22Rv1 (cell line): ENCODE data around the gene FBLN5.

Experiments
- H3K27ac ChIP-seq: fragments of 450-650 bp; 2 replicates; pipeline ENCODE4 v1.5.1; 2017
- ZFX ChIP-seq: fragments of 450-650 bp; IDR thresholded peaks from 2 replicates; pipeline ENCODE4 v1.6.1; 2017; ENCODE audit warnings: antibody characterized with exemption, borderline replicate concordance
- TF ChIP-seq, protein P1 (sequence below): fragments of 450-650 bp; IDR thresholded peaks from 2 replicates; pipeline ENCODE4 v1.5.1; 2017; ENCODE audit warnings: mild to moderate bottlenecking

FBLN5 gene

DNA sequence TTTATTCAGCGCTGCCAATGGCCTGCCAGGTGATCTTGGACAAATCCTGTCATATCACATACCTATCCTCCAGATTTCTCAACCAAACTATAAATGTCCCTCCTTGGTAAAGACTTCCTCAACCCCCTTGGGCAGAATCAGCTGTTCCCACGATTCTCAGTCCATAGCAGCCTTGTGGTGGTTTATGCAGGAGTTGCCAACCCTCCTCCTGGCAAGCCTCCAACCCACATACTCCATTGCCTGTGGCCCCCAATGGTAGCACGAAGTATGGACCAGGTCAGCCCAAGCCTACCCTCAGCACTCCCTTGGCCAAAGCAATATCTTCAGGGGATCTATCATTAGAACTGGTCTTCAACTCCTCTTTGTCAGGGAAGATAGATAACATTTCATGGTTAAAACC, 27.0 kb downstream of the FBLN5 start:
- TF ChIP-seq, protein P1, sequence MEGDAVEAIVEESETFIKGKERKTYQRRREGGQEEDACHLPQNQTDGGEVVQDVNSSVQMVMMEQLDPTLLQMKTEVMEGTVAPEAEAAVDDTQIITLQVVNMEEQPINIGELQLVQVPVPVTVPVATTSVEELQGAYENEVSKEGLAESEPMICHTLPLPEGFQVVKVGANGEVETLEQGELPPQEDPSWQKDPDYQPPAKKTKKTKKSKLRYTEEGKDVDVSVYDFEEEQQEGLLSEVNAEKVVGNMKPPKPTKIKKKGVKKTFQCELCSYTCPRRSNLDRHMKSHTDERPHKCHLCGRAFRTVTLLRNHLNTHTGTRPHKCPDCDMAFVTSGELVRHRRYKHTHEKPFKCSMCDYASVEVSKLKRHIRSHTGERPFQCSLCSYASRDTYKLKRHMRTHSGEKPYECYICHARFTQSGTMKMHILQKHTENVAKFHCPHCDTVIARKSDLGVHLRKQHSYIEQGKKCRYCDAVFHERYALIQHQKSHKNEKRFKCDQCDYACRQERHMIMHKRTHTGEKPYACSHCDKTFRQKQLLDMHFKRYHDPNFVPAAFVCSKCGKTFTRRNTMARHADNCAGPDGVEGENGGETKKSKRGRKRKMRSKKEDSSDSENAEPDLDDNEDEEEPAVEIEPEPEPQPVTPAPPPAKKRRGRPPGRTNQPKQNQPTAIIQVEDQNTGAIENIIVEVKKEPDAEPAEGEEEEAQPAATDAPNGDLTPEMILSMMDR: no peak
- no peak for TF ChIP-seq ZFX

DNA sequence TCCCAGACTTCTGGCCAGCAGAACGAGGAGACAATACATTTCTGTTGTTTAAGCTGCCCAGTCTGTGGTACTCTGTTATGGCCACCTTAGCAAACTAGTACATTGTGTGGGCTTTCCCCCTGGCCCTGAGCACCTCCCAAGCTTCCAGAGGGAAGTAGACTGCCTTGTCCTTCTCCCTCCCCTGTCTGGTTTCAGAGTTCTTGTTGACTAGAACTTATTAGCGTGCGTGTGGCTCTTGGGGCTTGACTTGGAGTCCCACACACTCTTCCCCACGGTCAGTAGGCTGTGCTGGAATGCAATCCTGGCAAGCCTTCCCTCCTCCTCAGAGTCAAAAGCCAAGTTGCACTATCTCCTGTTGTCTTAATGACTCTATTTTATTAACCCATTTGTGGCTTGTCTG, 27.7 kb downstream of the FBLN5 start:
- H3K27ac ChIP-seq: no peak overlapping the region
- TF ChIP-seq, protein P1: no peak
- no peak for TF ChIP-seq ZFX

More for the DNA sequence above, 27.0 kb downstream of the FBLN5 start:
- H3K27ac ChIP-seq: no peak overlapping the region

DNA sequence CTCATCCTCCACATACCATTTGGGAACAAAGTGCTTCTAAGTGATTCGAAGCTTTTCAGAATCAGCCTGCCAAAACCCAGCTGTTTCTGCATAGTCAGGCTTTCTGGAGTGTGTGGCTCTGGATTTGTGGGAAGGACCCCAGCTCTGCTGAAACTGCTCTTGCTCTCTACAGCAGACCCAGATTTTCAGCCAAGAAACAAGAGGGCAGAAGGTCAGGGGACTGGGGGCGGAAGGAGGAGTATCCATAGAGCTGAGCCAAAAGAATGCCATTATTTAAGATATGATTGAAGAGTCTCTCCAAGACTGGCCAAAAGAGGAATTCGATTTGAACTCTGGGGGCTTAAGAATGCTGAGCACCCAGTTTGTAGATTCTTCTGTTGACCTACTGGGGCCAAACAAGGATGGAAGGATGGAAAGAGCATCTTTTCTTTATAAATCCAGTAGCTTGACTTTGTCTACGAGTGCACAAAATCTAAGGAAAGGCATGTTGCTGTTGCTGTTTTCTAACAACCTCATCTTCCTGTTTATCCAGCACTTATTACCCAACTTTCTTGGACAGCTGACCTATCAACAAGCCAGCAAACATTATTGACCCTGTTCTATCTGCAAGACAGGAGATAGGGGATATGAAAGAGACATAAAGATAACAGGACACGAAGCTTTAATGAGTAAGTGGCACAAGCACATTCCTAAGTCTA, 29.2 kb downstream of the FBLN5 start:
- no peak for TF ChIP-seq ZFX
- TF ChIP-seq, protein P1: no peak
- H3K27ac ChIP-seq: no peak overlapping the region

DNA sequence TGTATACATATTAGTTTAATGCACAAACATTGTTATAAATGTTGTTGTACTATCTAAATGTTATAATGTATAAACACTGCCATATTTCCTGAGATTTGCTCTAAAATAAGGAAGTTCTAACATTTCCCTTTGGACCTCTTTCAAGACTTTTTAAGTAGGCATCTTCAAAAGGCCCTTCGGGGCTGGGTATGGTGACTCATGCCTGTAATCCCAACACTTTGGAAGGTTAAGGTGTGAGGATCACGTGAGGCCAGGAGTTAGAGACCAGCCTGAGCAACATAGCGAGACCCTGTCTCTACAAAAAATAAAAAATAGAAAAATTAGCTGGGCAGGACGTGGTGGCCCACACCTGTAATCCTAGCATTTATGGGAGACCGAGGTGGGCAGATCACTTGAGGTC, 35.5 kb downstream of the FBLN5 start:
- no peak overlapping the region for H3K27ac ChIP-seq
- no peak for TF ChIP-seq ZFX
- TF ChIP-seq, protein P1: no peak

DNA sequence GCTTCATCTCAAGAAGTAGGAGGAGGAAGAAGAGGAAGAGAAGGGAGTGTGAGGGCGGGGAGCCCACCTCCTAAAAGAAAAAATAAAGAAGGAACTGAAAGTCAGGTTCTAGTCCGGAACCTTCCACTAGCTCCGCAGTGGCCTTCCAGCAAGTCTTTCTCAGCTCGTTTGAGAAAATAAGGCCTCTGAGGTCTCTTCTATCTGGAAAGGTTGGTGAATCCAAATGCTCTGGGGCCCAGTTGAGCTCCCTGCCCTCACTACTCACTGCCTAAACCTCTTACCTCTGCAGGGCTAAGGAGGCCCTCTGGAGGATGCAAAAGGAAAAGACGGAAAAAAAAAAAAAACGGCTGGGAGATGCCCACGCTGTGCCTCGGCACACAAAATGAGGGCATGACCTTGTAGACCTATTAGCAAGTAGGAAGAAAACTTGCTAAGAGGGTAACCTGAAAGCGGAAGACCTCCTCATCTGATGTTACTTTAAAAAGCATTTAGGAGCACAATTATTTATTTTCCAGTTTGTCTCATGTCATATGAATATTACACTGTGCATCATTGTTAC, 35.9 kb downstream of the FBLN5 start:
- no peak for TF ChIP-seq ZFX
- TF ChIP-seq, protein P1: peak; percentile 82
- H3K27ac ChIP-seq: no peak overlapping the region

DNA sequence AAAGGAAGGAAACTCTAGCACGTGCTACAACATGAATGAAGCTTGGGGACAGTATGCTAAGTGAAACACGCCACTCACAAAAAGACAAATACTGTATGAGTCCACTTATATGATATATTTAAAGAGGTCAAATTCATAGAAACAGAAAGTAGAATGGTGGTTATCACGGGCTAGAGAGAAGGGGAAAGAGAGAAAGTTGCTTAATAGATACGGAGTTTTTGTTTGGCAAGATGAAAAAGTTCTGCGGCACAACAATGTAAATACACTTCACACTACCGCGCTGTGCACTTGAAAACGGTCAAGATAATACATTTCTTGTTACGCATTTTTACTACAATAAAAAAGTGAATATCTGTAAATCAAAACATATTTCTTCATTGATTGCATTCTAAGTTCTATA, 37.3 kb downstream of the FBLN5 start:
- no peak overlapping the region for H3K27ac ChIP-seq
- no peak for TF ChIP-seq ZFX
- TF ChIP-seq, protein P1: no peak

DNA sequence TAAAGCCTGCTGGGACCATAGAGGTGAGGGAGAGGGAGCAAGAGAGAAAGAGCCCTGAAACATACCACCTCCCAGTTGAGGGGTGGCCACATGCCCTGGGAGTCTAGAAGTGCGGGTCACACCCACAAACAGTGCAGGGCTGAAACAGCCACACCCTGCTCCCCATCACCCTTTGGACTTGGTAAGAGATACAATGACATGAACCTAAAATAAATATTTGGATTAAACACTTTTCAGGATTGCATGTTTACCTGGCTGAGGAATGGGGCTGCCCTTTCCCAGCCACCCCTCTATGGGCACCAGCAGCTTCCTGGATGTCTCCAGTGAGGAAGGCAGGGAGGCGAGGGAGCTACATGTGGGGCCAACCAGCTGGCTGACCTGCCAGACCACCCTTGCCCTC, 41.1 kb downstream of the FBLN5 start:
- H3K27ac ChIP-seq: no peak overlapping the region

More for the DNA sequence above, 41.1 kb downstream of the FBLN5 start:
- TF ChIP-seq ZFX: no peak
- TF ChIP-seq, protein P1: no peak
